ENCODE measurements around the gene CACNA1I.

DNA sequence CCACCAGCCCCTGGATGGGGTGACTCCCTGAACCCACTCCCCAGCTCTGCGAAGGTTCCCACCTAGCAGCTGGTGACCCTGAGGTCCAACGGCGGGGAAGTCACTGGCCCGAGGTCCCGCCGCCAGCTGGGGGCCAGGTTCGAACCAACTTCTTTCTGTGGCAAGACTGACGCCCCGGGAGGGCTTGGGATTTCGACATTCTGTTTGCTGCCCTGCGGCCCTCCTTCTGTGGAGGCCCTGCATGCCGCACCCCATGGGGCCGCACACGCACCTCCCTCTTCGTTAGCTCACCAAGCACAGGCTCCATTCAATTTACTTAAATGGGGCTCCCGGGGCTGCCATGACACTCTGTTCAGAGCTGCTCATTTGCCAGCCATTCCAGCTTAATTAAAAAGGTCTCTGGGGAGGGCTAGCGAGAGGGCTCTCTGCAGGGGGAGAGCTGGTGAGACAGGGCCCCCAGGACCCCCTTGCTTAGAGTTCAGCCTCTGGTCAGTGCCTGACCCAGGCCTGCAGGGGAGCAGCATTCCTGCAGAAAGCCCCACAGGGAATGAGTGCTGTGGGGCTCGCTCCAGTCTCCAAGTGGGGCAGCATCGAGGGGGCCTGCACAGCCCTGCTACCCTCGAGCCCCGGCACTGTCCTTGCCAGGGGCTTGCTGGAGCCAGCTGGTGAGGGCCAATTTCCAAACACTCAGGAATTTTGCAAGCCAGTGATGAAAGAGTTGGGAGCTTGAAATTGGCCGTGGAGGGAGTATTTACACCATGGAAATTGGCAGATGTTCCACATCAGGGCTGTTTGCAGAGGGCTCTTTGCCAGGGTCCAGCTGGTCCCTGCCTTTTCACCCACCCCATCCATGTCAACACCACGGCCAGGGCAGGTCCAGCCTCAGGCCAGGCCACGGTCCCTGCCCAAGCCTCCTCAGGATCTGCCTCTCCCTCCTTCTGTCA, 80.8 kb downstream of the CACNA1I start:
- TF ChIP-seq, protein P1, sequence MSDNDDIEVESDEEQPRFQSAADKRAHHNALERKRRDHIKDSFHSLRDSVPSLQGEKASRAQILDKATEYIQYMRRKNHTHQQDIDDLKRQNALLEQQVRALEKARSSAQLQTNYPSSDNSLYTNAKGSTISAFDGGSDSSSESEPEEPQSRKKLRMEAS (IDR thresholded peaks at IDR 0.05; ENCODE audit: insufficient read depth, insufficient read length) = no peak
- TF ChIP-seq EZH2 (IDR thresholded peaks at IDR 0.05; ENCODE audit: borderline replicate concordance, low read depth, low read length, severe bottlenecking) = no peak
